ENCODE data around the gene CCND1. TPM values are rescaled to one million over a fixed set of nuclear protein-coding genes. Genes with fewer than 3 reads are reported as not detected.
A peak's percentile ranks its signal among the peaks of the same experiment; 100 is the strongest.

CCND1 gene
- 10 to 100 TPM; 26.1 to 31.9 (median 28.1) TPM for total RNA-seq

- H3K27me3 Mint-ChIP-seq (ENCODE audit: low read depth) = peaks cover 37% of the 10 kb centered on the region
- H3K36me3 Mint-ChIP-seq (ENCODE audit: insufficient read depth) = no peaks in the 10 kb centered on the region
- H3K9me3 Mint-ChIP-seq = no peaks in the 10 kb centered on the region
- DNase-seq = peak; percentile 32
- peak within 1 kb of the TSS; percentile 77 for H3K4me3 Mint-ChIP-seq
- H3K4me1 Mint-ChIP-seq (ENCODE audit: low read depth) = peaks cover 31% of the 10 kb centered on the region
- ATAC-seq = peak; percentile 46 to 48
Observed at GRCh38 chr11:69640995-69641581, at the start of gene CCND1. CCND1 (plus strand) TSS chr11:69641156; CDS start chr11:69641314, 158 bp downstream.

DNA sequence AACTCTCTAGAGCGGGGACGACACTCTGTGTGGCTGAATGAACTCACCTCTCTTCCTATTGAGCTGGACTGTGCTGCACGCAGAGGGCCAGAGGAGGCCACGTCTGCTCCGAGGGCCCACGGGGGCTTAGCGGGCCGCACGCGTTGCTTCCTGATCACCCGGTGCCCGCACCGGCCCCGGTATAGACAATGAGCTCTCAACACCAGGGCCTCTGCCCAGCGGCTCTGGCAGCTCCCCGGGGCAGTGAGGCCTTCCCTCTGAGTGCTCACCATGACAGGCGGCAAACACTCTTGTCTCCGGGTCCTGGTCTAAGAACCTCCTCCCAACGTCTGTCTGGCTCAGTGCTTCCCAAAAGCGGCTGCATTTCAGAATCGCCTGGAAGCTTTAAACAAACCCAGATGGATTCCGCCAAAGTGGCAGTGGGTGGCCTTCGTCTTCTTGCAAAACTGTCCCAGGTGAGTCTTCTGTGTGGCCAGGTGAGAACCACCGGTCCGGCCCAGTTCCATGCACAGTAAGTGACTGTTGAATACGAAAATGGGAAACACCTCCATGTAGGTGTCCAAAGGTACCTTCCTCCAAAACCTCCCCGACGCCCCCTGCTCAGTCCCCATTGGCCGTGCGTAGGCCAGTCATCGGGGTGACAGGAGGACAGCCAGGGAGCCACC is 47.8 kb upstream of the CCND1 start:
- ATAC-seq = no peak

DNA sequence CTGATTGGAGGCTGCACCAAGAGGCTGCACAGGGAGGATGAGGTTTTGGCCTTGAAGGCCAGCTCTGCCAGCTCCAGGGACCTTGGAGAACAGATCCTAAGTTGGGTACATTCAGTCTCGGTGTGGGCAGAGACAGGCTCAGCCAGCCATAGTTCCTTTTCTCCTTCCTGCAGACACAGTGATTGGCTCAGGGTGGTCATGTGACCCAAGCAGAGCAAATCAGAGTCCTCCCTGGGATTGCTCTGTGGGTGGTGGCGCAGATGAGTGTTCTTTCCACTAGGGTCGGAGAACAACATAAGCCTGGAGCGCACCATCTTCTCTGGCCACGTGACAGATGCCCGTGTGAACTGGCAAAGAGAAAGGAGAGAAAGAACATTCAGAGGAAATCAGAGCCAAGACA is 47.1 kb upstream of the CCND1 start:
- H3K9me3 Mint-ChIP-seq = no peaks in the 10 kb centered on the region
- no peaks in the 10 kb centered on the region for H3K4me1 Mint-ChIP-seq (ENCODE audit: low read depth)
- DNase-seq (no peak), ATAC-seq (no peak)
- no peak overlapping the region for H3K4me3 Mint-ChIP-seq
- H3K36me3 Mint-ChIP-seq (ENCODE audit: insufficient read depth) = no peaks in the 10 kb centered on the region
- no peaks in the 10 kb centered on the region for H3K27me3 Mint-ChIP-seq (ENCODE audit: low read depth)

More for the DNA sequence above, 47.8 kb upstream of the CCND1 start:
- H3K4me3 Mint-ChIP-seq = no peak overlapping the region
- DNase-seq = no peak
- no peaks in the 10 kb centered on the region for H3K36me3 Mint-ChIP-seq (ENCODE audit: insufficient read depth)
- H3K4me1 Mint-ChIP-seq (ENCODE audit: low read depth) = no peaks in the 10 kb centered on the region
- no peaks in the 10 kb centered on the region for H3K27me3 Mint-ChIP-seq (ENCODE audit: low read depth)
- no peaks in the 10 kb centered on the region for H3K9me3 Mint-ChIP-seq

GRCh38 chr11:69594481-69594880 is 46.5 kb upstream of the CCND1 start:
- Mint-ChIP-seq H3K9me3 (no peaks in the 10 kb centered on the region), H3K27me3 (ENCODE audit: low read depth) (no peaks in the 10 kb centered on the region), H3K4me3 (no peak overlapping the region), H3K36me3 (ENCODE audit: insufficient read depth) (no peaks in the 10 kb centered on the region), H3K4me1 (ENCODE audit: low read depth) (no peaks in the 10 kb centered on the region)
- DNase-seq = no peak
- no peak for ATAC-seq

DNA sequence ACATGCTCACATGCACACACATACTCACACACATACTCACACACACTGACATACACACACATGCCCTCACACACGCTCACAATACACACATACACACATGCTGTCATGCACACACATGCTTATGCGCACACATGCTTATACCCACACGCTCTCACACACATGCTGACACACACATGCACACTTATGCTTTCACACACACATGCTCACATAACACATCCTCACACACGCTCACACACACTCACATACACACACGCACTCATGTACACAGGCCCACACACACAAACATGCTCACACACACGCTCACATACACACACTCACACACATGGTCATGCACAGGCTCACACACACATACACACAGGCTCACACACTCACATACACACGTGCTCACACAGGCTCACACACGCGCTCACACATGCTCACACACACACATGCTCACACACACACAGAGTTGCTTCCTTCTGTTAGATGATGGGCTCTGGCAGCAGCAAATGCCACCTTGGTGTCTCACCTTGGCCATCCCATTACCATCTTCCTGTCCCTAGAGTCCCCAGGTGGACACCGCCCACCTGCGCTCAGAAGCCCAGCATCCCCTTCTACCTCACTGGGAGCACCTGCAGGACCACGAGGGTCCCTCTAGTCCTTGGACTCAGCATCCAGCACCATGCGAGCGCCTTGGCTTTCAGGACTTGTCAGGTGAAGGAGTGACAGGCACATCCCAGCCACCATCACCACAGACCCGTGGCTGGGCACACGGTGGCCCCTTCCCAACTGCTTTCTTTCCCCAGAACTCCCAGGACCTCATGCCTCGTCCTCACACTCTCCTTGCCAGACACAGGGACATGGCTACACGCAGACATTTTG is 44.9 kb upstream of the CCND1 start:
- H3K4me1 Mint-ChIP-seq (ENCODE audit: low read depth) = no peaks in the 10 kb centered on the region
- no peak for ATAC-seq
- no peaks in the 10 kb centered on the region for H3K36me3 Mint-ChIP-seq (ENCODE audit: insufficient read depth)
- no peak overlapping the region for H3K4me3 Mint-ChIP-seq
- H3K27me3 Mint-ChIP-seq (ENCODE audit: low read depth) = peaks cover 3% of the 10 kb centered on the region
- no peaks in the 10 kb centered on the region for H3K9me3 Mint-ChIP-seq
- DNase-seq = no peak

DNA sequence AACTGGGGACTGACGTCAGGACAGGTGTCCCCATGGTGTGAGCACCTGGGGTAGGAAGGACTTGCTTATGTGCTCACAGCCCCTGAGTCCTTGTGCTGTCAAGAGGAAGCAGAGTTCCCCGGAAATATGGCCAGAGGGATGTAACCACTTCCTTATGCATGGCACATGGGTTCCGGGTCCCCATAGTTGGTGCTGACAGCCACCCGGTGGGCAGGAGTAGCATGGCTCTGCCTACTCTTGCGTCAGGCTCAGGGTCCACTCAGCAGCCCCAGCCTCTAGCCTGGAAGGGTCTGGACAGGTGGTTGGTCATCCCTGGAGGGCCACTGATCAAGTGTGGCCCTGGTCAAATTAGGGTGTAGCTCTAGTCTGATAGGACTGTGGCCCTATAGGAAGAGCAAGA is 42.8 kb upstream of the CCND1 start:
- no peak for DNase-seq
- Mint-ChIP-seq H3K9me3 (no peaks in the 10 kb centered on the region), H3K4me3 (no peak overlapping the region), H3K36me3 (ENCODE audit: insufficient read depth) (no peaks in the 10 kb centered on the region), H3K4me1 (ENCODE audit: low read depth) (no peaks in the 10 kb centered on the region), H3K27me3 (ENCODE audit: low read depth) (peaks cover 5% of the 10 kb centered on the region)
- no peak for ATAC-seq

- no peaks in the 10 kb centered on the region for H3K9me3 Mint-ChIP-seq
- ATAC-seq (no peak), DNase-seq (no peak)
- no peaks in the 10 kb centered on the region for H3K4me1 Mint-ChIP-seq (ENCODE audit: low read depth)
- H3K27me3 Mint-ChIP-seq (ENCODE audit: low read depth) = peaks cover 5% of the 10 kb centered on the region
- no peaks in the 10 kb centered on the region for H3K36me3 Mint-ChIP-seq (ENCODE audit: insufficient read depth)
- H3K4me3 Mint-ChIP-seq = no peak overlapping the region
Observed at GRCh38 chr11:69599502-69599901, 41.5 kb upstream of the CCND1 start.

GRCh38 chr11:69600001-69600400 is 41.0 kb upstream of the CCND1 start:
- Mint-ChIP-seq H3K4me3 (no peak overlapping the region), H3K4me1 (ENCODE audit: low read depth) (no peaks in the 10 kb centered on the region), H3K9me3 (no peaks in the 10 kb centered on the region), H3K27me3 (ENCODE audit: low read depth) (peaks cover 6% of the 10 kb centered on the region), H3K36me3 (ENCODE audit: insufficient read depth) (no peaks in the 10 kb centered on the region)
- ATAC-seq = no peak
- no peak for DNase-seq

DNA sequence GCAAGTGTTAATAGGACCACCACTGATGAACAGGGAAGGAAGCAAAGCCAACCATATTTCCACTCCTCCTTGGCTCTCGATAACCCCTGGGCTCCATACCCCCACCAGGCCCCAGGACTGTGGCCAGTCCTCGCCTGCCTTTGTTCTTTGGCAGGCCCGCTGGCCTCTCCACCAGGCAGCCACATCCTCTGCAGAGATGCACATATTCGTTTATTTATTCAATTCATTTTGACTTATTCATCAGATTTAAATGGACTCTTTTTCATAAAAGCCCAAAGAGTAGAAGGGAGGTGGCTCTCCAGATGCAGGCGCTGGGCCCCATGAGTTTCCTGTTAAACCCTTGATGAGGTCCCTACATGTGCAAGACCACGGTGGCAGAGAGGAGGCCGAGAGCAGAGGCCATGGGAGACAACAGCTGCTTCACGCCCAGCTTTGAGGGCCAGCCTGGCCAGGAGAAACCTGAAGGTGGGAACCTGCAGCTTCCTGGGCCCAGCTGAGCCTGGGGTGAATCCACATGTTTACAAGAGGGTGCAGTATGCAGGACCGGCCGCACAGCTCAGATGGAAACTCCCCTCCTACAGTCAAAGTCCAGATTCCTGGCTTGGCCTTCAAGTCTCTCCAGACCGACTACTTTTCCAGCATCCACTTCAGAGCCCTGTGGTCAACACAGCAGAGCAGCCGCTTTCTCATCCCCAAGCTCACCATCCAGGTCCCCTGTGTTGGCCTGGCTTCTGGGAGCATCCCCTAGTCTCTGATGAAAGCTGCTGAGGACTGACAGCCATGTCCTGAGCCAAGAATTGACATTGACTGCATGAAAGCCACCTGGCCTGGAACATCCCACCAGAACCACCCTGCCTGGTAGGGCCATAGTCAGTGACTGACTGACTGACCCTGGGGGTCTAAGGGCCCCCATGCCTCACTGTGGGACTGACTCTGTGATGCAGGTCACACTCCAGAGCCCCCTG is 39.7 kb upstream of the CCND1 start:
- peaks cover 11% of the 10 kb centered on the region for H3K27me3 Mint-ChIP-seq (ENCODE audit: low read depth)
- ATAC-seq (no peak), DNase-seq (no peak)
- H3K9me3 Mint-ChIP-seq = no peaks in the 10 kb centered on the region
- no peak overlapping the region for H3K4me3 Mint-ChIP-seq
- H3K4me1 Mint-ChIP-seq (ENCODE audit: low read depth) = no peaks in the 10 kb centered on the region
- H3K36me3 Mint-ChIP-seq (ENCODE audit: insufficient read depth) = no peaks in the 10 kb centered on the region

DNA sequence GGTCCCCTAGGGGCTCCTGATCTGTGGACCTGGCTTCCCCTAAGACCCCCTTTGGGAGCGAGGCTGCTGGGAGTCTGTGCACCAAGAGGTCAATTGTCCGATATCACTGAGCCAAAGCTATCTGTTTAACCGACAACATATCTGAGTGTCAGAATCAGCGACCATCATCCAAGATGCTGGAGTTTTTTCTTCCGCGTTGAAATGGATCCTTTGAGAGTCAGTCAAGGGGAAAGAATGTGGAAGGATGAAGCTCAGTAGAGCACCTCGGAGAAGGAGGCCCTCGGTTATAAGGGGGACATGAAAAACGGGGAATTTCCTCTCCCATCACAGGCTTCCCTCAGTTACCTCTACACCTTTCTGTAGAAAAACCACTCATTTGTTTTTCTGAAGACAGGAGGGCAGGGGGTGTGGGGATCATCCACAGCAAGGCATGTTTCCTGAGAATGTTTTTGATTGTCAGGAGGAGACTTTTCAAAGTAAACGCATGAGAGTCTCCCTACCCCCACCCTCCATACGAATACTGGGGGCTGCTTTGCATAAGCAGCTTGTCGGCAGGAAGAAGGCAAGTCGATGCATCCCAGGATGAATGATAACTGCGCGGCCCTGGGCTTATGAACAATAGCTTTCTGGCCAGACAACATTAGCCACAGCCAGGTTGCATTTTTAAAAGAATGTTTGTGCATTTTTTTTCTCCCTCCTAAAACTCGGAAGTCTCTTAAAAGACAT is 37.7 kb upstream of the CCND1 start:
- Mint-ChIP-seq H3K4me3 (no peak overlapping the region), H3K9me3 (peaks cover 3% of the 10 kb centered on the region), H3K36me3 (ENCODE audit: insufficient read depth) (no peaks in the 10 kb centered on the region), H3K4me1 (ENCODE audit: low read depth) (no peaks in the 10 kb centered on the region), H3K27me3 (ENCODE audit: low read depth) (peaks cover 22% of the 10 kb centered on the region)
- ATAC-seq = no peak
- no peak for DNase-seq

DNA sequence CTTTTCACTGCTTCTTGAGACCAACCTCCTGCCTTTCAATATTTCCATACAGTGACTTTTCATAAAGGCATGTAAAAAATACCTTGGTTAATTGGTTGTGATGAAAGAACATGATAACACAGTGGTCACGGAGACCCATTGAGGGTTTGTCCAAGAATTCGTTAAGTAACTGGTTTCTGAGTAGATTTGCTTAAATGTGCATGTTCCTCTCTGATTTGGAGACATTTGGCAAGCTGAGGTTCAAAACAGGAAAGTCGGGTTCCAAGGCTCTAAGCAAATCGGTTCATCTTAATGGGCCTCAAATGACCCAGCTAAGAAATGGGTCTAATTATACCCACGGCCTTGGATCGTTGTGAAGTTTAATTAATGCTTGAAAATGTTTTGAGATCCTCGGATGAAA is 36.9 kb upstream of the CCND1 start:
- peaks cover 22% of the 10 kb centered on the region for H3K27me3 Mint-ChIP-seq (ENCODE audit: low read depth)
- ATAC-seq (no peak), DNase-seq (no peak)
- H3K9me3 Mint-ChIP-seq = peaks cover 11% of the 10 kb centered on the region
- H3K4me1 Mint-ChIP-seq (ENCODE audit: low read depth) = no peaks in the 10 kb centered on the region
- no peak overlapping the region for H3K4me3 Mint-ChIP-seq
- H3K36me3 Mint-ChIP-seq (ENCODE audit: insufficient read depth) = no peaks in the 10 kb centered on the region

DNA sequence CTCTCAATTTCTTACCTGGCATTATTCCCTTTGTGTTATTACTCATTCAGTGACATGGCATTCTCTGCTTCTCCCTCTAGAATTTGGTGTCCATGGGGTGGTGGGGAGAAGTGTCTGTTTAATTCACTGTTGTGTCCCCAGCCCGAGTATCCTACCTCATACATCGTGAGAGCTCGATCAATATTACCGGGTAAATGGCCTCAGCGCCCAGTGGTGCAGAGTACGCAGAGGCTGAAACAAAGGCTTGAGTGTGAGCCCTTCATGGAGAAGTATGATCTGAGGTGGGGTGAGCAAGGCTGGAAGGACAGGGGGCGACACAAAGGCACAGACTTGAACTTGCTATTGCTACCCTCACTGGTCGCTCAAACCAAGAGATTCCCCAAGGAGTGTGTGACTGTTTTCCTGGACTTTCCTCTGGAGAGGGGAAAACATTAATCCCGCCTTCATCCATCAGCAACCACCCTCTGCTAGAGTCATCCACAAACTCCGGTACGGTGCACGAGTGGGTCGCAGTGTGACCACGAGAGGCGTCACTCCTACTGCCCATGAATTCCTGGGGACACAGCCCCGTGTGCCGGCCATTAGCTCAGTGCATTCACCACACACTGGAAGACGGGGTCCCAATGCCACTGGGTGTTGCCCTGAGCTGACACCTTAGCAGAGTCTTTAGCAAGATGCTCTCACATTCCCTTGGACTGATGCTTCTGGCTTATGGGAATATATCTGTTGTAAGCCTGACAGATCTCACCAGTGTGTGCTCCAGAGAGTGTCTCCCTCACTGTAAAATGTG is 35.0 kb upstream of the CCND1 start:
- no peak overlapping the region for H3K4me3 Mint-ChIP-seq
- peaks cover 16% of the 10 kb centered on the region for H3K9me3 Mint-ChIP-seq
- peaks cover 19% of the 10 kb centered on the region for H3K27me3 Mint-ChIP-seq (ENCODE audit: low read depth)
- H3K4me1 Mint-ChIP-seq (ENCODE audit: low read depth) = no peaks in the 10 kb centered on the region
- no peaks in the 10 kb centered on the region for H3K36me3 Mint-ChIP-seq (ENCODE audit: insufficient read depth)
- no peak for DNase-seq
- no peak for ATAC-seq

DNA sequence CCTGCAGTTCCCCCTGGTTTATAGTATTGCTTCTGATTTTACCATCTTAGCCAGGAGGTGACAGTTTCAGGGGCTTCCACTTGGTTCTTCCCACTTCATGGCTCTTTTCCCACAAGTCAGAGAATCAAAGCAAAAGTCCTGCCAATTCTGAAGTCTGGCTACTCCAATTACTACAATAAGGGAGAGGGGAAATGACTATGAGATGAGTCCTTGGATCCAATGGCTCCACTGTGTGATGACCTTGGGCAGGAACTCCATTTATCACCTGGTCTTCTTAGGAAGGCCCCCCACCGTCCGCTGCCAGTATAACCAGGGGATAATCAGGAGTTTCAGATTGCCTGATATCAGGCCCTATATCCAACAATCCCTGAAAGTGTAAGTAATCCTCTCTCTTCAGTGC is 31.6 kb upstream of the CCND1 start:
- ATAC-seq (no peak), DNase-seq (no peak)
- Mint-ChIP-seq H3K4me3 (no peak overlapping the region), H3K9me3 (peaks cover 16% of the 10 kb centered on the region), H3K27me3 (ENCODE audit: low read depth) (peaks cover 19% of the 10 kb centered on the region), H3K4me1 (ENCODE audit: low read depth) (no peaks in the 10 kb centered on the region), H3K36me3 (ENCODE audit: insufficient read depth) (no peaks in the 10 kb centered on the region)

All from activated T-cell treated with anti-CD3 and anti-CD28 coated beads, Interleukin-2, amount 50 U/mL, for 4 hours (primary cell).